ENCODE data around the gene EFNA5. TPM values are rescaled to one million over a fixed set of nuclear protein-coding genes. Genes with fewer than 3 reads are reported as not detected.

EFNA5 gene
- total RNA-seq, 4 donors from 2014 or later, result 6.8 to 17.9 (median 11.5) TPM

DNA sequence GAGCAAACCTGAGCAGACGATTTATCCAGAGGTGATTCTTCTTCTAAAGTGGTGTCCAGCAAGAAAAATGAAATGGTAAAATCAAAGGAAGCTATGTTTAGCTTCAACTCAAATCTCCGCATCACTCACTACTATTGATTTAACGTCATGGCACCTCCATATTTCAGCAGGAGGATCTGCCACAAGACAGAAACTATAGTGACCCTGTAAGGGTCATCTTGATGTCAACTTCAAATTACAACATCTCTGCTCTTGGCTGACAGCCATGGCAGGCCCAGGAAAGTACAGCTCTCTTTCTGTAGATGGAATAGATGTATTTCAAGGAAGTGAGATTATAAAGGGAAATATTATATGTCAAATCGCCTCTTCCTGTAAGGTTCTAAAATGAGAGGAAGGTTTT, 10.1 kb upstream of the EFNA5 start:
- TF ChIP-seq, protein P1, sequence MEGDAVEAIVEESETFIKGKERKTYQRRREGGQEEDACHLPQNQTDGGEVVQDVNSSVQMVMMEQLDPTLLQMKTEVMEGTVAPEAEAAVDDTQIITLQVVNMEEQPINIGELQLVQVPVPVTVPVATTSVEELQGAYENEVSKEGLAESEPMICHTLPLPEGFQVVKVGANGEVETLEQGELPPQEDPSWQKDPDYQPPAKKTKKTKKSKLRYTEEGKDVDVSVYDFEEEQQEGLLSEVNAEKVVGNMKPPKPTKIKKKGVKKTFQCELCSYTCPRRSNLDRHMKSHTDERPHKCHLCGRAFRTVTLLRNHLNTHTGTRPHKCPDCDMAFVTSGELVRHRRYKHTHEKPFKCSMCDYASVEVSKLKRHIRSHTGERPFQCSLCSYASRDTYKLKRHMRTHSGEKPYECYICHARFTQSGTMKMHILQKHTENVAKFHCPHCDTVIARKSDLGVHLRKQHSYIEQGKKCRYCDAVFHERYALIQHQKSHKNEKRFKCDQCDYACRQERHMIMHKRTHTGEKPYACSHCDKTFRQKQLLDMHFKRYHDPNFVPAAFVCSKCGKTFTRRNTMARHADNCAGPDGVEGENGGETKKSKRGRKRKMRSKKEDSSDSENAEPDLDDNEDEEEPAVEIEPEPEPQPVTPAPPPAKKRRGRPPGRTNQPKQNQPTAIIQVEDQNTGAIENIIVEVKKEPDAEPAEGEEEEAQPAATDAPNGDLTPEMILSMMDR (IDR thresholded peaks at IDR 0.05), result no peak
- TF ChIP-seq POLR2A (IDR thresholded peaks at IDR 0.05), result no peak
- Histone ChIP-seq H3K4me1 (no peaks in the 10 kb centered on the region), H3K9me3 (no peaks in the 10 kb centered on the region), H3K4me3 (no peak overlapping the region), H3K27me3 (peaks cover 0 to 8% (median 0%) of the 10 kb centered on the region in 4 donors), H3K36me3 (no peaks in the 10 kb centered on the region), H3K27ac (no peak overlapping the region)
- DNase-seq, result no peak
- WGBS, 2 donors, result 74 to 80% methylated on average over 4 of the region's 4 CpGs
- intact Hi-C loops (cut with DNase I), result no loop called here

DNA sequence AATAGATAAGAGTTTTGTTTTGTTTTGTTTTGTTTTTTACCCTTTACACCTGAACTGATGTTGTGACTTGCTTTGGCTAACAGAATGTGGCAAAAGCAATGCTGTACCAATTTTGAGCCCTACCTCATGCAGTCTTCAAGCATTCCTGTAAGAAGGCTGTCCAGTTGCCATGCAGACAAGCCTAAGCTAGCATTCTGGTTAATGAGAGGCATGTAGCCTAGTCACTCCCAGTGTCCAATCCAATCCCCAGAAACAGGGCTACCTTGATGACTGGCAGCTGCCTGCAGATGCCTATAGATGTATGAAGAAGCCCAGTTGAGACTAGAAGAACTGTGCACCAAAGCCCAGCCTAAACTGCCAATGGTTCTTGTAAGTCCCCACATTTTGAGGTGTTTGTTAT, 9.4 kb upstream of the EFNA5 start:
- intact Hi-C loops (cut with DNase I), result no loop called here
- H3K36me3 ChIP-seq, result no peaks in the 10 kb centered on the region
- no peaks in the 10 kb centered on the region for H3K9me3 ChIP-seq
- H3K27me3 ChIP-seq, result peaks cover 0 to 12% (median 0%) of the 10 kb centered on the region in 4 donors
- no peak overlapping the region for H3K27ac ChIP-seq
- no peaks in the 10 kb centered on the region for H3K4me1 ChIP-seq
- TF ChIP-seq, protein P1 (IDR thresholded peaks at IDR 0.05), result no peak
- TF ChIP-seq POLR2A (IDR thresholded peaks at IDR 0.05), result no peak
- H3K4me3 ChIP-seq, result no peak overlapping the region
- DNase-seq, result no peak

DNA sequence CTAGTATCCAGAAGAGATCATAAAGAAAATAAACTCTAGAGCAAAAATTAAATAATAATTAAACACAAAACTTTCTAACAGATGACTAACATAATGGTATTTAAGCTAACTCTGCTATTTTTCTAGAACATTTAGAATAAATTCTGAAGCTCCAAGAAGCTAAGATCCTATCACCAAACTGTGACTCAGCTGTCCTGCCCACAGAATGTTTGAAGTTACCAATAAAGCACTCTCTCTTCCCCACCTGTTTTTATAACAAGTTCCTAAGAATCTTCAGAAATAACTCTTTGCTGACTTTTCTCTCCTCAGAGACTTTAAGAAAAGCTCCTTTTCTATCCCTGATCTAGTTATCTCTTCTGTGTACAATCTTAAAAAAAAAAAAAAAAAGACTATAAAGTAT, 6.0 kb upstream of the EFNA5 start:
- Histone ChIP-seq H3K9me3 (no peaks in the 10 kb centered on the region), H3K27me3 (peaks cover 0 to 35% (median 0%) of the 10 kb centered on the region in 4 donors), H3K36me3 (no peaks in the 10 kb centered on the region), H3K4me1 (peaks cover 4 to 18% (median 6%) of the 10 kb centered on the region in 3 donors), H3K27ac (no peak overlapping the region), H3K4me3 (no peak overlapping the region)
- DNase-seq, result no peak
- intact Hi-C loops (cut with DNase I), result no loop called here
- TF ChIP-seq, protein P1 (IDR thresholded peaks at IDR 0.05), result no peak
- no peak for TF ChIP-seq POLR2A (IDR thresholded peaks at IDR 0.05)

DNA sequence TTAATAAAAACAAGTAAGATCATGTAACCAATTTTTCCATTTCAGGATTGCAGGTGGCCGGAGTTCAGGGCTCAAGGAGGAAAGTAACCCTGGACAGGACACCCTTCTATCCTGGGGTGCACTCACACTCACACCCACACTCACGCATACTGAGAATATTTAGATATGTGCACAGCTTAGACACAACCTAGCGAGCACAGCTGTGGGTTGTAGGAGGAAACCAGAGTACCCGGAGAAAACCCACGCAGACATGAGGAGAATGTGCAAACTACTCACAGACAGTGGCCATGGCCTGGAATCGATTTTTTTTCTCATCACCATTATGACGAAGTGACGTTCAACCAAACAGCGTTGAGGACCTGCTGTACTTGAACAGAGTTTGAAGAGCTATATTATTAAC, 4.5 kb upstream of the EFNA5 start:
- intact Hi-C loops (cut with DNase I), result no loop called here
- Histone ChIP-seq H3K27me3 (peaks cover 0 to 50% (median 0%) of the 10 kb centered on the region in 4 donors), H3K4me3 (no peak overlapping the region), H3K9me3 (no peaks in the 10 kb centered on the region), H3K4me1 (peaks cover 7 to 32% (median 9%) of the 10 kb centered on the region in 3 donors), H3K27ac (no peak overlapping the region), H3K36me3 (no peaks in the 10 kb centered on the region)
- no peak for DNase-seq
- WGBS, 2 donors, result 77 to 83% methylated on average over 9 of the region's 9 CpGs
- TF ChIP-seq, protein P1 (IDR thresholded peaks at IDR 0.05), result no peak
- no peak for TF ChIP-seq POLR2A (IDR thresholded peaks at IDR 0.05)

DNA sequence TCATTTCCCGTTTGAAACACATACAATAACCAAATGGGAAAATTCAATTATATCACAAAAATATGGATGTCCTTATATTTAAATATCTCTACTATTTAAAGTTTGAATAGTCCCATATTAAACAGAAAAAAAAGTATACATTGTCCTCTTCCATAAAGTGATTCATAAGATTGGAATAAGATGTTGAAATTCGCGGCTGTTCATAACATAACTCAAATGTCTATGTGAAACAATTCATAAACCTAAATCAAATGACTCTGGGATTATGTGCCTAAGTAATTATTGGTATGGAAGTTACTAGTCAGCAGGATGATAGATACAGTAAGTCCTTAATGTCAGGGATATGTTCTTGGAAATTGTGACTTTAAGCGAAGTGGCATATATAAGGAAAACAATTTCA, 3.9 kb upstream of the EFNA5 start:
- Histone ChIP-seq H3K4me1 (peaks cover 7 to 37% (median 9%) of the 10 kb centered on the region in 3 donors), H3K9me3 (no peaks in the 10 kb centered on the region), H3K4me3 (no peak overlapping the region), H3K27me3 (peaks cover 0 to 56% (median 0%) of the 10 kb centered on the region in 4 donors), H3K36me3 (no peaks in the 10 kb centered on the region), H3K27ac (no peak overlapping the region)
- 59 to 68% methylated on average over 4 of the region's 4 CpGs for WGBS, 2 donors
- no peak for DNase-seq
- TF ChIP-seq, protein P1 (IDR thresholded peaks at IDR 0.05), result no peak
- no peak for TF ChIP-seq POLR2A (IDR thresholded peaks at IDR 0.05)
- intact Hi-C loops (cut with DNase I), result no loop called here

Measured in esophagus squamous epithelium (tissue), 5 donors.